GM12873 (cell line): ENCODE data around the gene PHYHIPL.

ENCODE experiments used
- CTCF ChIP-seq: IDR thresholded peaks from 2 replicates; pipeline ENCODE4 v1.5.1; 2012; ENCODE audit warnings: low read depth, mild to moderate bottlenecking, moderate library complexity, low read length, control low read depth; ENCODE audit not compliant: insufficient read depth; ENCODE audit errors: missing control alignments

PHYHIPL gene

GRCh38 chr10:59273445-59273844 is 97.0 kb downstream of the PHYHIPL start:
- TF ChIP-seq CTCF: no peak

GRCh38 chr10:59276133-59276532 is 99.7 kb downstream of the PHYHIPL start:
- TF ChIP-seq CTCF: no peak

- no peak for TF ChIP-seq CTCF
Measured at GRCh38 chr10:59276919-59277318, 100.5 kb downstream of the PHYHIPL start.

- no peak for TF ChIP-seq CTCF
Measured at GRCh38 chr10:59279476-59279875, 103.0 kb downstream of the PHYHIPL start.

GRCh38 chr10:59279991-59280505 is 103.6 kb downstream of the PHYHIPL start:
- TF ChIP-seq CTCF: no peak

- TF ChIP-seq CTCF: no peak
Measured at GRCh38 chr10:59281861-59282260, 105.4 kb downstream of the PHYHIPL start.

GRCh38 chr10:59283456-59284091 is 107.1 kb downstream of the PHYHIPL start:
- no peak for TF ChIP-seq CTCF
